Activated CD4-positive, CD25-positive, alpha-beta regulatory T cell treated with anti-CD3 and anti-CD28 coated beads, Interleukin-2, amount 50 U/mL, for 16 hours (primary cell): ENCODE measurements around the gene OSBPL2.

Experiments
- DNase-seq: peaks from one replicate; pipeline ENCODE4 v3.0.0-alpha.2; 2020; ENCODE audit warnings: low read depth, low spot score

Gene OSBPL2

DNA sequence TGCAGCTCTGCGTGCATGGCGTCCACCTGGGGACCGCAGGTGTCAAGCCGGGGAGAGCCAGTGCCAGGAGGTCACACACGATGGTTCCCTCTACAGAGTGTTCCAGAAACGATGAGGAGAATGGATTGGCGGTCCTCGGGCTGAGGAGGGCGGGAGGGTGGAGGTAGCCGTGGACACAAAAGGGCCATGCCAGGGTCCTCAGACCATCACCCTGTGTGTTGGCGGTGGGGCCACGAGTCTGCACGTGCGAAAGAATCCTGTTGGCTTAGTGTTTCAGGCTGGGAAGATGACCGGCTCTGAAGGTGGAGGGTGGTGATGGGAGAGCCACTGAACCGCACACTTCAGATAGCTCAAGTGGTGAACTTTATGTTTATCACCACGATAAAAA, 31.9 kb upstream of the OSBPL2 start:
- no peak for DNase-seq

DNA sequence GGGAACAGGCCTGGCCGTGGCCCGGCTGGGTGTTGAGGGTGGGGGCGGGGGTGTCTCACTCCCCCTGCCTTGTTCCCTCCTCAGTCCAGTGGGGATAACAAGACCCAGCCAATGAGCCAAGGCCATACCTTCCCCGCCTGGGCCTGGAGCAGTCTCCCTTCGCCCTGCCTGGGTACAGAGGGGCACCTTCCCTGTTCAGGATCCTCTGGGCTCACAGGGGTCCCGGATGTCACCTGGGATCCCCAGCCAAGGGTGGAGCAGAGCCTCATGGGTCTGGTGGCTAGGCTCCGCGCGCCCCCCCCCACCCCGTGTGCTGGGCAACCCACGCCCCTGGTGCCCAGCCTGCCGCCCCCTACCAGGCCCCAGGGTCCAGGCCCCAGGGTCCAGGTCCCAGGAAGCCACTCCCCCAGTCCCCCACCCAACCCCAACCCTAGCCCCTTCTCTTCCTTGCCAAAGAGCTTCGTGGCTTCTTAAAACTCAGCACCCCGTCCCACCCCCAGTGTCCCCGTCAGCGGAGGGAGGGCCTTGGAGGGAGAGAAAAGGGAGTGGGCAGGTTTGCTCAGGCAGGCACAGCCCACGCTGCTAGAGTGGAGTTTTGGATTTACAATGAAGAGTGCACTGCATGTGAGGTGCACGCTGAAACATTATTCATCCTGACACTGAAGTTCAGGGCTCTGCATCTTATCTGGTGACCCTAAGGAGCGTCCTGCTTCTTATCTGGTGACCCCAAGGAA, 30.1 kb upstream of the OSBPL2 start:
- DNase-seq, result no peak

DNA sequence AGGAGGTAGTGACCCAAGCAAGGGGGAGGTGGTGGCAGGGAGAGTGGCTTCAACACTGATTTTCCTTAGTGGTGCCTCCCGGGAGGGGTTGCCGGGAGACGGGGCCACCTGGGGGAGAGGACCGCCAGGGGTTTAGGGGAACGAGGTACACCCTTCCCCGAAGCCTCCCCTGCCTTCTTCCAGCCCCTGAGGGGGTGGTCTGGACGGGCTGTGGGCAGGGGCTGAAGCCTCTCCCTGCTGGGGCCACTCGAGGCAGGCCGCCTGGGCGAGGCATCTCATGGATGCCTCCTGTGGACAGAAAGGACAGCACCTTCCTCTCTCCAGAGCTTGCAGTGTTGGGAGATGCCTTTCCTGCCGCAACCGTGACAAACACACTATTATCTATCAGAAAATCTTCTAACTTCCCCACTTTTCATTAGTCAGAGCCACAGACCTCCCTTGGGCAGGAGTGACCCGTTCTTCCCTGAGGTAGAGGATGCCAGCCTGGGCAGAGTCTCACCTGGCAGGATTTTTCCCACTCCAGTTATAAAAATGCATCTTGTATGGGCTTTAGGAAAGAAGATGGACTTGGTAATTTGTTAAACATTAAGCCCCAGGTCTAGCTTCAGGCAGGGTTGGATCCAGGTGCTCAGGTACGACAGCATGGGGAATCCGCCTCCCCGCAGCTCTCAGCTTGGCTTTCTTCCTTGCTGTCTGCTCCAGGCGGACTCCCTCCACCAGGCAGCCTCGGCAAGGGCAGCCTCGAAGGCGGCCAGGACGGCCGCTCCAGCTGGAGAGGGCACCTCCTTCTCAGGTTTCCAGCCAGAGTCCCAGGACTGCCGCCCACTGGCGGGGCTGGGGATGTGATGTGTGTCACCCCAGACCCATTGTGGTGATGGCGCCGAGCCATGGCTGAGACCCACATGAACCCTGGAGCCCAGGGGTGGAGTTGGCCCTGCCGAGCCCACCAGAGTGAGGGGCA, 29.2 kb upstream of the OSBPL2 start:
- DNase-seq, result no peak

DNA sequence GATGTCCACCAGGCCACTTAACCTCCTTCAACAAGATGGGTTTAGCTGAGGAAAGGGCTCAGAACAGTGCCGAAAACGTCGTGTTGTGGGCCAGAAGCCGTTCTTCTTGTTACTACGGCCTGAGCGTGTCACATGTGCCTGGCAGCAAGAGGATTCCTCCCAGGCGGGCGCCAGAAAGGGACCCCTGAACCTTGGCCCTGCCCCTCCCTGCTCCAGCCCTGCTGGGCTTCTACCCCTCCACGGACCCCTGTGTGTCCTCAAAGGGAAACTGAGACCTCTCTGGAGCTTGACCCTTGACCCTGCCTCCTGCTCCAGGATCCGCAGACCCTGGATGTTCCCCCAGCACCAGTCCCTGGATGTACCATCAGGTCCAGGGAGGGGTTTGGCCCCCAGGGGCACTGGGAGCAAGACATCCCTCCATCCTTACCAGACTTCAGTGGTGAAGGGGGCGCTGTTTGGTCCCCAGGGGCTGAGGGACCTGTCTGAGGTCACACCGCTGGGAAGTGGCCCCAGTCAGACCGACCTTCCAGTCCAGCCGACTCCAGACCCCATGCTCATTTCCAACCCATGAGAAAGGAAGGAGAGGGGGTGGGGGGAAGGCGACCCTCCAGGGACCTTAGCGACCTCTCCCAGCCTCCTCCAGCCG, 28.3 kb upstream of the OSBPL2 start:
- no peak for DNase-seq

DNA sequence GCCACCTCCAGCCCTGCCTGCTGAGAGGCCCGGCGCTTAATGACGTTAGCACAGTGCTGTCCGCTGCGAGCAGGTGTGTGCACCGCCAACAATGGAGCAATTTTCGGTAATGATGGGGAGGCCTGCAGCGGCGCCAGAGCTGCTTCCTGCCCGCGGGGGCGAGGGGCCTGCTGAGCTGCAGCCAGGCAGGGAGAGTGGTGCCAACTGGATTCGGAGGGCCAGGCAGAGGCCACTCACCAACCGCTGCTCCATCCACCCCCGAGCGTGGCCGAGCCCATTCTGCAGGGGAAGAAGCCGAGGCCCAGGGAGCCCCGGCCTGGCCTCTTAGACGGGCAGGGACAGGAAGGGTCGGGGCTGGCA, 27.8 kb upstream of the OSBPL2 start:
- DNase-seq, result no peak

DNA sequence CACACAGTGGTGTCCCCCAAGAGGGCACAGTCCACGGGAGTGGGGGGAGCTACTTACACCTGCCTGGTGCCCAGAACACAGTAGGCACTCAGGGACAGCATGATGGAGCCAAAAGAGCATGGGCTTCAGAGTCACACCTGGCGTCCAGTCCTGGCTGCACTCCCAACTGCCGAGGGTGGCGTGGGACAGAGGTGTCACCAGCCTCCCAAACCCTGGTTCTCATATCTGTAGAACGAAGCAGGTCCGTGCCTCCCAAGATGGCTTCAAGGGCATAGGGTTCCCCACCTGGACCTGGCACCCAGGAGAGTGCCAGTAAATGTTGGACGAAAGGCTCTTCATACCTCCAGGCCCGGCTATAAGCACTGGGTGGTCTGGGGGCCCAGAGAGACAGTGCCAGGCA, 27.1 kb upstream of the OSBPL2 start:
- no peak for DNase-seq

DNA sequence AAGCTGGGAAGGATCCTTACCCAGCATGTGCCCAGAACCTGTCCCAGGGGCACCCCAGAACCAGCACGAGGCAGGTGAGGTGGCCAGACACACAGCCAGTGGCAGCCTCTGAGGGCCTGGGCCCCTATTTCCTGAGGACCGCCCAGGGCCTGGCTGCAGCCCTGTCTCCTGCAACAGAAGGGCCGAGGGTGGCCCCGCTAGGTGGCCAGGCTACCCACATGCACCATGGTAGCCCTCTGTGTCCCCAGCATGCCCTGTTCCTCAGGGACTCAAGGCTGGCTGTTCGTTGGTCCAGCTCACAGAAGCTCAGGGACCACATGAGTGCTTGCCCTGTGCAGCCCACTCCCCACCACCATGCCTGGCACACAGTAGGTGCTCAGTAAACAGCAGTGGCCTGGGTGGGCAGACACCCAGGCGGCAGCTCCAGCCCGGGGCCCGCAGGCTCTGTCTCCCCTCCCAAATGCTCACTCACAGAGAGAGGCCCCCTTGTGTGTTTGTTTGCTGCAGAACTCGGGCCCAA, 26.5 kb upstream of the OSBPL2 start:
- DNase-seq, result no peak

DNA sequence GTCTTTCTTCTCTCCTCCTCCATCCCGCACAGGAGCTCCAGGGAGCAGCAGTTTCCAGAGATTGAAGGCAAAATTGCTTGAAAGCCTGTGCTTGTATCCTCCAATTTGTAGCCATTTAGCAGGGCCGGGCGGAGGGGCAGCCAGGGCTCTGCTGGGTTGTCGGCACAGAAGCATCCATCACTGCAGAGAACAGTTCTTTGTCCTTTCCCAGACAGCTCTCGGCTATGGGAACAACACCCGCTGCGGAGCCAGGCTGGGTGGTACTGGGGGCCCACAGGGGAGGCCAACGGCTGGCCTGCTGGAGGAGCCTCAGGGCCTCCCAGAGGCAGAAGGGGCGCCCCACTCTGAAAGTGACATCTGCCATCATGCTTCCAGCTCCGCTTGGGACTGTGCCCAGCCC, 26.0 kb upstream of the OSBPL2 start:
- no peak for DNase-seq

DNA sequence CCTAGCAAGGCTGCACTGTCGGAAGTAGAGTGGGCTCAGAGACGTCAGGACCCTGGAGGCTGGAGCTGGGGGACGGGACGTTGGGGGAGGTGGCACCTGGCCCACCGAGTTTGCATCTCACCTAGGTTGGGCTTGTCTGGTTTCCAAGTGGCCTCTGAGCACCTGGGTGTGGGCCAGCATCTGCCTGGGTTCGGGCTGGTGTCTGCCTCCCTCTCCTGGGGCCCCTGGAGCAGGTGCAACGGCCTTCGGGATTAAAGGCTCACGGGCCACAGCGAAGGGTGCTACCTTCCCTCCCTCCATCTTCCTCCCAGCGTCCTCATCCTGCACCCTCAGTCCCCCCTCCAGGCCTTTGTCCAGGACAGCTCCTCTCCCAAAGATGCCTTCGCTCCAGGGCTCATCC, 24.3 kb upstream of the OSBPL2 start:
- DNase-seq, result no peak

DNA sequence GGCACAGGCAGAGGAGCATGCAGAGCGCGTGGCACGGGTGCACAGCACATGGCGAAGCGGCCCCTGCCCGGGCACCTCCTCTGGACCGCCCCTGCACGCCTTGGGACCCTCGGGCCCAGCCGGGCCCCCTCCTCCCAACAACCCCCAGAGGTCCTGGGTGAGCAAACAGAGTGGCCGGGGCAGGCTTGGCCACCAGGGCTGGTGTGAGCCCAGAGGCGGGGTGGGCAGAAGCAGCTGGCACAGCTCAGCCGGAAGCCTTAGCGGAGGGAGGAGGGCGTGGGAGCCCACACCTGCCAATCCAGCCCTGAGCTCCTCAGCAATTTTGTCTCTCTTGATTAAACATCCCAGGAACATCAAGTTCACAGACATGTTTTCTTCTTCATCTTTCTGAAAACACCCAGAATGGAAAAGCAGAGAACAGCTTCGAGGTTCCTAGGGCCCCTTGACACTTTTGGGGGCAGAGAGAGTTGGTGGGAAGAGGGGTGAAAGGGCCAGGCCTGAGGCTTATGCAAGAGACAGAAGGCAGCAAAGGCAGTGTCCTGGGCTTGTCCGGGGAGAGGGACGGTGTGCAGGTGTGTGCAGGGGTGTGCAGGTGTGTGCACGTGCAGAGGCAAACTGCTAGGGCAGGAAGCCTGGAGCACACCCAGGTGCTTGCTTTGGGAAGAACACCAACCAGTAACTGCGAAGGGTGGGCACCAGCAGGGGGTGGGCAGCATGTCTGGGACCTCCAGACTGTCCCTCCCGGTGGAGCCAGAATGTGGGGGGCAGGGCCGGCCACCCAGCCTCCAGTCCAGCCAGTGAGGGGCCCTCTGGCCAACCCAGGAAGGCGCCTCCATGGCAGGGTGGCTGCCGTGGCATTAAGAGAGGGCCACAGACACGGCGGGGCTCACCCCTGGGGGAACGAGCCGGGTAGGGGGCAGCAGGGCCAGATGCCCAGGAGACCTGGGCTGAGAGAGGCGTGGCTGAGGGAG, 23.0 kb upstream of the OSBPL2 start:
- DNase-seq, result no peak

DNA sequence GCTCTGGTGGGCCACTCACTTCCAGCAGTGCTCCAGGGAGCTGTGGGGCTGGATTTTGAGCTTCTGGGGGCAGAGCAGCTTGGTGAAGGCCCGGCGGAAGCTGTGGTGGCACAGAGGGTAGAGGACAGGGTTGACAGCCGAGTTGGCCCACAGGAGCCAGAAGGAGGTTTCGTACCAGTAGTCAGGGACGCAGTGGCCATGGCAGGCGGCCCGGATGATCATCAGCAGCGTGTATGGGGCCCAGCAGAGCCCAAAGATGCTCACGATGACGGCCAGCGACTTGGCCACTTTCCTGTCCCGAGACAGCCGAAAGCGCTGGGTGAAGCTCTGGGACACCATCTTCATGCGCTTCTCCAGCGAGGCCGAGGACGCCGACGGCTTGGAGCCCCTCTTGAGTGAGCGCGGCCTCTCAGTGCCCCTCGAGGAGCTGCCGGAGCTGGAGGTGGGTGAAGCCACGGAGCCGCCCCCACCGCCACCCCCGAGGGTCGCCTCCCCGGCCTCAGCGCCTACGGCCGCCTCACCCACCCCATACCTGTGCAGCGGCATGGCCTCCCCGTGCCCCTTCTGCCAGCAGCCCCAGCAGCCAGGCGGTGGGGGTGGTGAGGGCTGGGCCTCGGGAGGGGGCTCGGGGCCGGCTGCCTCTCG, 22.2 kb upstream of the OSBPL2 start:
- DNase-seq, result no peak

DNA sequence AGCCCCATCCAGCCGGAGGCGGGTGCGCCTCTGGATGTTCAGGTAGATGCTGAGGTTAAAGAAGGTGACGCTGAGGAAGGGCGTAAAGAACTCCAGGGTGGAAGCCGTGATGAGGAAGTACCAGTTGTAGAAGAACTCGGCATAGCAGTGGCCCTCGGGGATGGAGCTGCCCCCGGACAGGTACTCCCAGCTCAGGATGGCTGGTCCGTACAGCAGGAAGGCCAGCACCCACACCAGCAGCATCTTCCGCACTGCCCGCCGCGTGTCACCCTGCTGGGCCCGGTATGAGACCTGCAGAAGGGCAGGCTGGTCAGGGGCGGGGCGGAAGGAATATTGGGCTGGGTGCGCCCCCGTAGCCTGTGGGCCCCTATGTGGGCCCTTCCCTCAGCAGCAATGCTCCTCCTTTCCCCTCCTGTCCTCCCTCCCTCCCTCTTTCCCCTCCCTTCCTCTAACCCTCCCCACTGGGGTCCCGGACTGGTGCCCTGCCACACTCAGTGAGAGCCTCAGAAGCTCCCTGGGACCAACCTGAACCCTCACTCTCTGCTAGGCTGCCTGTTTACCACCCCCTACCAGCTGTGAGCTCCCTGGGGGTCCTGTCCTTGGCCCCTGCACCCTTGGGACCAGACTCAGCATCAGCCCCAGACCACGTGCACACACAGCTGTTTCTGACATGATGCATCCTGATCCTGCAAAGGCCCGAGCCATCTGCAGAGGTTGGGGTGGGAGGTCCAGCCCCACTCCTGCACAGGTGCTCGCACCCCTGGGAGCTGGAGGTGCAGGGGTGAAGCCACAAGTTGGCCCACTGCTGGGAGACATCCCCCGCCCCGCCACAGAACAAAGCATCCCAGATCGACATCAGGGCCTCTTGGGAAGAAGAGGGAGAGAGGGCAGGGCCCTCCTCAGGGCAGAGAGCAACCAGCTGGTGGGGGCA, 21.4 kb upstream of the OSBPL2 start:
- no peak for DNase-seq

DNA sequence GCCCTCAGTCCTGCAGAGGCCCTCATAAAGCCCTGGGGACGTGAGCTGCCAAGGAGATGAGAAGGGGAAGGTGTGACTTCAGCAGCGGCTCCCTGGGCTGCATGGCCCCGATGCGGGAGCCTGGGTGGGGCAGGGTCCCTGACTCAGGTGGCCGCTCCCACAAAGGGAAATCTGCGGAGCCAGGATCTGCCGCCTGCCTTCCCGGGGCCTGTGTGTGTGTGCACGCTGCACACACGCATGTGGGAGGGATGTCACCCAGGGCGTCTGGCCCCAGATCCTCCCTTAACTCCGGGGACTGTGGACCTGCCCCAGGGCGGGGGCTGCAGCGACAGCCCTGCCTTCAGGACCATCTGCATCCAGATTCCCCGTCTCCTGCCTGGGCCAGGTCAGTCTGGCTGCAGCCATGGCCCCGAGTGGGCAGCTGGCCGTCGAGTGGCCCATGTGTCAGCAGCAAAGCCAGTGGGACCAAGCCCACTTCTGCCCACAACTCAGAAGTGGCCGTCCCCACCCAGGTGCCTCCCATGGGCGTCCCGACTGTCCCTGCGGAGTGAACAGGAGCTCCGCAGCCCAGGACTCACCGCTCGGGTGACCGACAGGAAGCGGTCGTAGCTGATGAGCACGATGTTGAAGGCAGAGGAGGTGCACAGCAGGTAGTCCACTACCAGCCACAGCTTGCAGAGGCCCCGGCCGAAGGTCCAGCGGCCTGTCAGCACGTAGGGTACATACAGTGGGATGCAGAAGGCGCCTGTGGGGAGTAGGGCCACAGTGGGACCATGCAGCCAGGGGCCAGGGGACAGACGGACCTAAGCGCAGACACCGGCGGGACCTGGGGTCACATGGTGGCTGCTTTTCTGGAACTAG, 20.2 kb upstream of the OSBPL2 start:
- no peak for DNase-seq

DNA sequence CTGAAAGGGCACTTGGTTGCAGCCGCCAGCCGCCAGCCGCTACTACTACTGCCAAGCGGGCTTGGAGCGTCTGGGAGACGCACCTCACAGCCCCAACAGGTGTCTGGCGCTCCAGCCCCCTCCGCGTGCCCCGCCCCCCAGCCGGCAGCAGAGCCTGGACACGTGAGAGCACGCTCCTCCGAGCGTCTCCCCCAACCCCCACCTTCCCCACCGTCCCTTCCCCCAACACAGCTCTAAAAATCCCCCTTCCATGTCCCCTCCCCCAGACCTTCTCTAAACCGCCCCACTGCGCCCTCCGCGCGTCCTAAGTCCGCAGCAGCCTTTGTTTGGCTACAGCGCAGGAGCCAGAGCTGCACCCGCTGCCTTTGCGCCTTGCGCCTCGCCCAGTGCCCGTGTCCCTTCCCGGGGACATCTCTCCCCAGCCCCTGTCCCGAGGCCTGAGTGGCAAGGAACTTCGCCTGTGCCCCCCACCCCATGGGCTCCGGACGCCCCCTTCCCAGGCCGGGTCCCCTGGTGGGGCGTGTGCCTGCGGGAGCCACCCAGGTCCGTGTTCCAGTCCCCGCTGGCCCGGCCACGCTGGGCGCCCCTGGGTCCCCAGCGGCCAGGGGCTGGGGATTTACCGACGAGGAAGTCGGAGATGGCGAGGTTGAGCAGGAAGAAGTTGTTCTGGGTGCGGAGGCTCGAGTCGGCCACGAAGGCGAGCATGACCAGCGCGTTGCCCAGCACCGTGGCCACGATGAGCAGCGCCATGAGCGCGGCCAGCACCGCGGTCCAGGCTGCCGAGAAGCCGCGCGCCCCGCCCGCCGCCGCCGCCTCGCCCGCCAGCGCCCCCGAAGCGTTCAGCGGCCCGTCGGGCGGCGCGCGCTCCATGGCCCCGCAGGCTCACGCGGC, 19.0 kb upstream of the OSBPL2 start:
- DNase-seq, result no peak

DNA sequence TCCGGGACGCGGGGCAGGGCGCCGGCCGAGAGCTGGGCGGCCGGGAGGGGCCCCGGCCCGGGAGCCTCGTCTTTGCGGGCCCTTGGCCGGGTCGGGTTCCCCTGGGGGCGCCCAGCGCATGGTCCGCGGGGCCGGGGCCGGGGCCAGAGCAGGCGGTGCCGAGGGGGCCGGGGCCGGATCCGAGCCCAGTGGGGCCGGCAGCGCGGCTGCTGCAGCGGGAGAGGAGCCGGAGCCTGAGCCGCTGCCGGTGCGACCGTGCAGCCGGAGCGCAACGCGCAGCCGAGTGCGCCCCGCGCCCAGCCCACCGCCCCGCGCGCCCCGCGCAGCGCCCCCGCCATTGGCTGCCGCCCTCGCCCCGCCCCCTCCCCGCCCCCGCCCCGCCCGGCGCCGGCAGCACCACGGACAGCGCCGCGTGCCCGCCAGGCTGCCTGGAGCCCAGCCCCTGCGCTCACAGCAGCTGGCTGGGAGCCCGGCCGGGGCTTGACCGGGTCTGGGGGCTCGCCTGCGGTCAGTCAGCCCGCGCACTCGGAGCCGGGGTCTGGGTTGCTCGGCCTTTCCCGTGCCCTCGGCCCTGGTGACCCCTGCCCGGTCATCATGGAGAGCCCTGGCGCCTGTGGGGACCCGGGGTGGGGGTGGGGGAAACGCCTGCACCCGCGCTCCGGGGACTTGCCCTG, 18.2 kb upstream of the OSBPL2 start, which contains the start of gene HRH3:
Gene HRH3, minus strand, starts transcription at position 287 of the 674 bp plus-strand sequence. CDS start 308 bp downstream, outside the sequence.
- DNase-seq, result no peak

DNA sequence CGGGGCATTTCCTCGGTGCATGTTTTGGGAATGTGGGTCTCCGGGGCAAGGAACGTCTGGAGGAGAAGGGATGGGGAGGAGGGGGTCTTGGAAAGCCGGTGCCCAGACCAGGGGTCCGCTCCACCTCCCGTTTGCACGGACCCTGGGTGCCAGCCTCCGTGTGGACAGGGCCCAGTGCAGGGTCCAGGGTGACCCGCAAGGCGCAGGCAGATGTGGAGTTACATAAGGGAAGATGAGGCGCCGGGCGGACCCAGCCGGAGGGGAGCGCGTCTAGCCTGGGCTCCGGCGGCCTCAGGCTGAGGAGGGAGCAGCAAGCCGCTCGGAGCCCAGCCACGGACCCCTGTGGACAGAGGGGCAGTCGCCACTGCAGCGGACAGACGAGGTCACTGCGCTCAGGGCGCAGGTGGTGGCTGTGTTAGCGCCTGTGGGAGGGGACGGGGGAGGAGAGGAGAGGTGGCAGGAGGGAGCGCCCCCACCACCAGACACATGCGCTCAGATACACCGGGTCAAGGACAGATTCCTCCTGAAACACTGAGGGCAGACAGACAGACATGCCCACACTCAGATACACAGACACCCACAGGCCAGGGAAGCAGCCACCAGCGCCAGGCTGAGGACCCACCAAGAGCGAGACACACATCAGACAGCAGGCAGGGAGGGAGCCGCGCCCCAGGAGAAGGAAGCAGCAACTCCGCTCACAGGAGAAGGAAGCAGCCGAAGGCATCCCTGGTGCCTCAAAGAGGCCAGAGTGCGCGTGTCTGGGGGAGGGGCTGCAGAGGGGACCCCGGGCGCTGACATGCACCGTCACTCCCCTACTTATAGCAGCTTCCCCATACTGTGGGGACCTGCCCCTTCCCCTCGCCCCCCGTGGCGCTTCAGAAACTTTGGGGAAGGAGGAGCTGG, 17.4 kb upstream of the OSBPL2 start:
- DNase-seq, result no peak
